Kidney epithelial cell (primary cell): ENCODE results near the gene ARSG. TPM values are rescaled to one million over a fixed set of nuclear protein-coding genes. Genes with fewer than 3 reads are reported as not detected.

ENCODE experiments used
- DNase-seq: peaks from one replicate; pipeline ENCODE4 v3.0.0-alpha.2; 2010; ENCODE audit warnings: low read depth
- H3K27me3 ChIP-seq: 2 replicates; pipeline ENCODE4 v1.6.0; 2011; ENCODE audit warnings: low read length; ENCODE audit not compliant: control insufficient read depth, insufficient read depth
- H3K36me3 ChIP-seq: 2 replicates; pipeline ENCODE4 v1.5.1; 2011; ENCODE audit warnings: low read length; ENCODE audit not compliant: control insufficient read depth, insufficient read depth
- H3K4me3 ChIP-seq: 2 replicates; pipeline ENCODE4 v1.5.1; 2011; ENCODE audit warnings: low read depth, mild to moderate bottlenecking, control low read depth, low read length
- total RNA-seq: library from RNA; depleted of rRNA; stranded (reverse); fragments of >200 nt; gene quantifications from 2 replicates; pipeline ENCODE4 v1.2.3, GENCODE V29; 2015
- TF ChIP-seq, protein P1 (sequence below): IDR thresholded peaks from 2 replicates; pipeline ENCODE4 v1.5.1; 2011; ENCODE audit warnings: mild to moderate bottlenecking, moderate library complexity, low read length, control low read depth, inconsistent platforms; ENCODE audit not compliant: insufficient read depth, poor library complexity, severe bottlenecking

Gene ARSG
- total RNA-seq, 1 donor from 2014 or later = 2.9 TPM

GRCh38 chr17:68324114-68324513, 32.8 kb downstream of the ARSG start:
- DNase-seq = no peak
- Histone ChIP-seq H3K36me3 (no peaks in the 10 kb centered on the region), H3K27me3 (no peaks in the 10 kb centered on the region), H3K4me3 (no peak overlapping the region)
- TF ChIP-seq, protein P1, sequence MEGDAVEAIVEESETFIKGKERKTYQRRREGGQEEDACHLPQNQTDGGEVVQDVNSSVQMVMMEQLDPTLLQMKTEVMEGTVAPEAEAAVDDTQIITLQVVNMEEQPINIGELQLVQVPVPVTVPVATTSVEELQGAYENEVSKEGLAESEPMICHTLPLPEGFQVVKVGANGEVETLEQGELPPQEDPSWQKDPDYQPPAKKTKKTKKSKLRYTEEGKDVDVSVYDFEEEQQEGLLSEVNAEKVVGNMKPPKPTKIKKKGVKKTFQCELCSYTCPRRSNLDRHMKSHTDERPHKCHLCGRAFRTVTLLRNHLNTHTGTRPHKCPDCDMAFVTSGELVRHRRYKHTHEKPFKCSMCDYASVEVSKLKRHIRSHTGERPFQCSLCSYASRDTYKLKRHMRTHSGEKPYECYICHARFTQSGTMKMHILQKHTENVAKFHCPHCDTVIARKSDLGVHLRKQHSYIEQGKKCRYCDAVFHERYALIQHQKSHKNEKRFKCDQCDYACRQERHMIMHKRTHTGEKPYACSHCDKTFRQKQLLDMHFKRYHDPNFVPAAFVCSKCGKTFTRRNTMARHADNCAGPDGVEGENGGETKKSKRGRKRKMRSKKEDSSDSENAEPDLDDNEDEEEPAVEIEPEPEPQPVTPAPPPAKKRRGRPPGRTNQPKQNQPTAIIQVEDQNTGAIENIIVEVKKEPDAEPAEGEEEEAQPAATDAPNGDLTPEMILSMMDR = no peak

- Histone ChIP-seq H3K4me3 (no peak overlapping the region), H3K36me3 (no peaks in the 10 kb centered on the region), H3K27me3 (no peaks in the 10 kb centered on the region)
- TF ChIP-seq, protein P1 = no peak
- DNase-seq = no peak
Observed at GRCh38 chr17:68324654-68325336, 33.5 kb downstream of the ARSG start.

- Histone ChIP-seq H3K36me3 (no peaks in the 10 kb centered on the region), H3K4me3 (no peak overlapping the region), H3K27me3 (no peaks in the 10 kb centered on the region)
- DNase-seq = no peak
- TF ChIP-seq, protein P1 = no peak
Observed at GRCh38 chr17:68325961-68326360, 34.7 kb downstream of the ARSG start.

- DNase-seq = no peak
- TF ChIP-seq, protein P1 = no peak
- Histone ChIP-seq H3K4me3 (no peak overlapping the region), H3K27me3 (no peaks in the 10 kb centered on the region), H3K36me3 (no peaks in the 10 kb centered on the region)
Observed at GRCh38 chr17:68326681-68327080, 35.4 kb downstream of the ARSG start.

DNA sequence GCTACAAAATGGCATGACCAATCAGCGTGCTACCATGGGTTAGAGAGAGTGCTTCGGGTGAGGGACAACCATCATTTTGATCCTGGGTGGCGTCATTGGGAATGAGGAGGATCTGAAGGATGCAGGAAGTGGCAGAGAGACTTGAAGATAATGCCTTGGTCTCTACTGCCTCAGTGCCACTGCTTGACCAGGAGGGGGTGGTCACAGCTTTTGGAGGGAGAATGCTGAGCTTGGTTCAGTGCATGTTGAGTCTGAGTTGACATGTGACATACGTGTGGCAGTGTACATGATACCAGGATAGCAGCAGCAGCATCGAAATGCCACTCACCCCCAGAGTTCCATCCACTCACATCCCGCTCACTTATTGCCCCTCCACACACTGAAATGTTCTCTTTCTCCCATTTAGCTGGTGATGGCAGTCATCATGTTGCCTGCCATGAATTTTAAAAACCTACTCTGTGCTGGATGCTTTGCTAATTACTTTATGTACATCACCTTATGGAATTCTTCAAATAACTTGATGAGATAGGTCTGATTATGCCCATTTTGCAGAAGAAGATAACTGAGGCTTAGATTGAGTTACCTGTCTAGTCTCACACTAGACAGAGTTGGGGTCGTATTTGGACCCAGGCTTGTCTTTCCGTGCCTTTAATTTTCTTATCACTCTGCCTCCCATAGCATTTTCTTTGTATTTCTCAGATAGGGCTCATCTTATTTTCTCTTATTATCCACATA, 36.7 kb downstream of the ARSG start:
- H3K27me3 ChIP-seq = no peaks in the 10 kb centered on the region
- H3K4me3 ChIP-seq = no peak overlapping the region
- H3K36me3 ChIP-seq = no peaks in the 10 kb centered on the region
- TF ChIP-seq, protein P1 = no peak
- no peak for DNase-seq
